ENCODE results near the gene REG4. TPM values are rescaled to one million over a fixed set of nuclear protein-coding genes. Genes with fewer than 3 reads are reported as not detected.
"Not testable (repeated sequence)": the region's sequence is repeated elsewhere in the genome, so short reads cannot be mapped to it uniquely, and the experiment has no call there.

The REG4 gene
- polyA plus RNA-seq = not detected

DNA sequence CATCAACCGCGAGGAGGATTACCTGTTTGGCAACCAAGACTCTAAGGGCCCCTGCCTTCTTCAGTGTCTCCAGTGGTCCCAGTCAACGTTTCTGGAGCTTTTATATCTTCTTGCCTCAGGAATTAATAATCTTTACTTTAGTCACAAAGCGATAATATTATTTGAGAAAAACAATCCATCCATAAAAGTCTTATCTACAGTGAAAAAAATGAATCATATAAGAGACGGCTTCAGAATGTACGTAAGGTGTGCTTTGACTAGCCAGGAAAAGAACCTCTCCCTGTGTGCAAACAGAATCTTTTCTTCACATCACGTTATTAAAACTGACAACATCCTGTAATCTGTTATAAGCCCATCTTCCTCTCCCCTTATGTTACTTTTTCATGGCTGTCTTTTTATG, at the start of gene REG4:
TSS of gene REG4 (minus strand) at position 74 of the 400 bp plus-strand sequence. CDS start 2,691 bp downstream, outside the sequence.
- H3K9me3 Mint-ChIP-seq = no peaks in the 10 kb centered on the region
- H3K4me3 Mint-ChIP-seq = no peak within 1 kb of the TSS
- H3K27ac Mint-ChIP-seq = no peak within 1 kb of the TSS
- H3K27me3 Mint-ChIP-seq = peaks cover 12% of the 10 kb centered on the region
- H3K4me1 Mint-ChIP-seq = peaks cover 2 to 8% (median 5%) of the 10 kb centered on the region in 3 donors
- no peaks in the 10 kb centered on the region for H3K36me3 Mint-ChIP-seq

DNA sequence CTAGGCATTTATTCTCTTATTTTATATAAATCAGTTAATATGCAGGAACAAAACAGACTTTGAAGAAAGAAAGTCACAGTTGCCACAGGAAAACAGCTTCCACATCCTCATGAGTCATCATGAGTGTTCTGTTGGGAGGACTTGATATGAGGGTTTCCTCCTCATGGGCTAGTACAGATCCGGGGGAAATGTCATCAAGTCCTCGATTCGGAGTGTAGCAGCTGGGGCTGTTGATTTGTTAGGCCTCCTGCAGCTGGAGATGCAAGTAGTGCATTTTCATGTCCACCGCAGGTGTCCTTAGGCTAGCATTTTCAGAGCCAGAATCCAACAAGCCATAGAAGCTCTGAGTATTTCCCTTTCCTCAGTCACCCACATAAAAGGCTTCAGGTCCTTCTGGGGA, 48.4 kb upstream of the REG4 start:
- no peak overlapping the region for H3K27ac Mint-ChIP-seq
- H3K27me3 Mint-ChIP-seq = peaks cover 12% of the 10 kb centered on the region

DNA sequence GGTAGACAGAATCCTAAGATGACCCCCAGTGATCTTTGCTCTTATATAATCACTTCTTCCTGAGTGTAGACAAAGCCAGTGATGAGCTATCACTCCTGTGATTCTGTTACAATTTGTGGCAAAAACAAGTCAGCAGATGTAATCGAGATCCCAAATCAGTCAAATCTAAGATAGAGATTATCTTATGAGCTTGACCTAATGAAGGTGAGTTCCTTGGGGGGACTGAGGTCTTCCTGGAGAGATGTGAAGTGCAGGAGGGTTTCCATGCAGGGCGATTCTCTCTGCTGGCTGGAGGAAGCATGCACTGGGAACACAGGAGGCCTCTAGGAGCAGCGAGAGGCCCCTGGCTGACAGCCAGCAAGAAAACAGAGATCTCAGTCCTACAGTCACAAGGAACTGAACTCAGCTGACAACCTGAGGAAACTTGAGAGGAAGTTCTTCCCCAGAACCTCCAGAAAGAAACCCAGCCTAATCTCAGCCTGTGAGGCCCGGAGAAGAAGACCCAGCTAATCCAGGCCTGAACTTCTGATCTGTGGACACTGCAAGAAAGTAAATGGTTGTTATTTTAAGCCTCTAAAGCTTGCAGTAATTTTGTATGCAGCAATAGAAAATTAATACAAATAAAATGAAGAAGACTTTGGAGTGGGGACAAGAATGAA, 47.4 kb upstream of the REG4 start:
- H3K27ac Mint-ChIP-seq, H3K4me1 Mint-ChIP-seq, H3K36me3 Mint-ChIP-seq, H3K9me3 Mint-ChIP-seq, H3K4me3 Mint-ChIP-seq: not testable (repeated sequence)
- H3K27me3 Mint-ChIP-seq = peaks cover 12% of the 10 kb centered on the region

More for the DNA sequence above, 48.4 kb upstream of the REG4 start:
- Mint-ChIP-seq H3K4me3 (no peak overlapping the region), H3K9me3 (no peaks in the 10 kb centered on the region), H3K36me3 (peaks cover 1% of the 10 kb centered on the region), H3K4me1 (no peaks in the 10 kb centered on the region)

DNA sequence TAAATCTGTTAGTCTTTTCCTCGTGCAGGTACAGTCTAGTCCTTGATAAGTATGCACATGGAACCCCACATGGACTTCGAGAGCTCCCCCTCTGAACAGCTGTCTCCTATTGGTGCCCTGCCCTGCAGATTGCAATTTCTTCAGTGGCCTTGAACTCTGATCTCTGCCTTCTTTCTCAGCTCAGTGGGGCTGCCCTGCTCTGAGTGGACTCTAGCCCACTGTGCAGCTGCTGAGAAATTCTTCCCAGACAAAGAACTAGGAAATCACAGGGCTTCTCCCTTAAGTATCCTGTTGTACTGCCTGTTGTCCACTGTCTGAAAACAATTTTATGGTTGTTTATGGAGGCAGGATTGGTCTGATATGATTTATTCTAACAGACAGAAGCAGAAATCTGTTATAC, 46.9 kb upstream of the REG4 start:
- Mint-ChIP-seq H3K9me3 (no peaks in the 10 kb centered on the region), H3K4me1 (no peaks in the 10 kb centered on the region), H3K36me3 (peaks cover 1% of the 10 kb centered on the region), H3K27ac (no peak overlapping the region), H3K4me3 (no peak overlapping the region), H3K27me3 (peaks cover 12% of the 10 kb centered on the region)

DNA sequence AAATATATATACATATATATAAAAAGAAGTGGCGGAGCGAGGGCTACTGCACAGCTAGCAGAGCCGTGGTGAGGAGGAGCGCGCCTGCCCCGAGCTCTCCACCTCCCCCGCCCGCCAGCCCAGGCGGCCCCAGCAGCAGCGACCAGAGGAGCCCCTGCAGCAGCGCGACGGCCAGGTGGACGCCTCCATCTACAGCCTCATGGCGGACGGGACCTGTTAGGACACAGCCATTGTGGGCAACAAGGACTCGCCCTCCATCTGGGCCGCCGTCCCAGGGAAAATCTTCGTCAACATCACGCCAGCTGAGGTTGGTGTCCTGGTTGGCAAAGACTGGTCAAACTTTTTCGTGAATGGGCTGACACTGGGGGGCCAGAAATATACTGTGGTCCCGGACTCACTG, 41.9 kb upstream of the REG4 start:
- H3K9me3 Mint-ChIP-seq = no peaks in the 10 kb centered on the region

DNA sequence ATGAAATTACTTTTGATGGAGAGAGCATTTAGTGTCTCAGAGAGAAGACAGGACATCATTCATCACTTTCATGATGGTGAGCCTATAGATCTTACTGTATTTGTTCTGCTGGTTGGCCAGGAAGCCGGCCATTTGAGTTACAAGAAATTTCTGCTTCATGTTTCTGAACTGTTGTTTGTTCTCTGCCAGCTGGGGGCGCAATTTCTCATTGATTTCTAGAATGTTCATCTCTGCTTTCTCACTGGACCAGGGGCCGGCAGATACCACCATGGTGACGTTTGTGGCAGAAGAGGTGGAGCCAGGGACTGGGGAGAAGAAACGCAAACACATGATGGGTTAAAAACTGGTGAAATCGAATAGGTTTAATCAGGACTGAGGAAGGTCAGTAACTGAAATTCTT, 32.9 kb upstream of the REG4 start:
- H3K36me3 Mint-ChIP-seq, H3K27ac Mint-ChIP-seq, H3K27me3 Mint-ChIP-seq, H3K4me1 Mint-ChIP-seq, H3K9me3 Mint-ChIP-seq, H3K4me3 Mint-ChIP-seq: not testable (repeated sequence)

More for the DNA sequence above, 41.9 kb upstream of the REG4 start:
- Mint-ChIP-seq H3K4me1 (no peaks in the 10 kb centered on the region), H3K4me3 (no peak overlapping the region), H3K27me3 (no peaks in the 10 kb centered on the region), H3K36me3 (peaks cover 1% of the 10 kb centered on the region), H3K27ac (peak overlapping the region in 1 of 3 donors; percentile 45)

DNA sequence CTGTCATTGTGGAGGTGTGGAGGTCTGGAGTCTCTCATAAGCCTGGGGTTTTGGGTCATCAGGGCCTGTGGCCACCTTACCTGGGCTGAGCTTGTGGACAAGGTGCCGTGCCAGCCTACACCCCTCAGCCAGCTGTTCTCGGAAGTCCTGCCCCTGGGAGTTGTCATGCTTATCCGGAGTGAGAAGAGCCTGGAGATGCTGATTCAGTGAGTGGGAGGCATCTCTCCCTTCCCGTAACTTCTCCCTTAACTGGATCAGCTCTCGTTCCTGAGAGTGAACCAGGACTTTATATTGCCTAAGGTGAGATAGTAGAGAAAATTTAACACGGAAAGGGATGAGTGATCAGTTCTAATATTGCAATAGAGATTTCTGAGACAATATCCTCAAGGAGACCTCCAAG, 30.0 kb upstream of the REG4 start:
- Mint-ChIP-seq H3K9me3 (peaks cover 0 to 2% (median 0%) of the 10 kb centered on the region in 3 donors), H3K36me3 (no peaks in the 10 kb centered on the region), H3K4me3 (no peak overlapping the region), H3K4me1 (peaks cover 4 to 10% (median 8%) of the 10 kb centered on the region in 3 donors), H3K27me3 (peaks cover 5% of the 10 kb centered on the region), H3K27ac (no peak overlapping the region)

DNA sequence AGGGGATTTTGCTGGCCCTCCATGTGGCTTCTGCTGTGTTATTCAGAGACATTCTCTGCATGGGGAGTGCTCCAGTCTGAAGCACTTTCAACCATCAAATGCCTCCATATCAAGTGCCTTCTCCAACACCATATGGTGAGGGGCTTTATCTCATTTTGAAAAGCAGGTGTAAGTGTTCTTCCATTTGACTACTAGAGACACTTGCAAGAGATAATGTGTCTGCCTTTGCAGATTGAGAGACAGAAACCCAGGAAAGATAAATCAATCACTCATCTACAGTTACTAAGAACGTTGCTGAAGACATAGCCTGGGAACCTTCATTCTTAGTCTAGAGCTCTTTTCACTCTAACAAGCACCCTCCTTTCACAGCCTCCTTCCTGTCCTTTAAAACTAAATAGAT, 29.5 kb upstream of the REG4 start:
- Mint-ChIP-seq H3K4me3 (no peak overlapping the region), H3K27ac (no peak overlapping the region), H3K4me1 (peaks cover 4 to 10% (median 8%) of the 10 kb centered on the region in 3 donors), H3K36me3 (no peaks in the 10 kb centered on the region), H3K27me3 (peaks cover 5% of the 10 kb centered on the region), H3K9me3 (peaks cover 0 to 2% (median 0%) of the 10 kb centered on the region in 3 donors)

DNA sequence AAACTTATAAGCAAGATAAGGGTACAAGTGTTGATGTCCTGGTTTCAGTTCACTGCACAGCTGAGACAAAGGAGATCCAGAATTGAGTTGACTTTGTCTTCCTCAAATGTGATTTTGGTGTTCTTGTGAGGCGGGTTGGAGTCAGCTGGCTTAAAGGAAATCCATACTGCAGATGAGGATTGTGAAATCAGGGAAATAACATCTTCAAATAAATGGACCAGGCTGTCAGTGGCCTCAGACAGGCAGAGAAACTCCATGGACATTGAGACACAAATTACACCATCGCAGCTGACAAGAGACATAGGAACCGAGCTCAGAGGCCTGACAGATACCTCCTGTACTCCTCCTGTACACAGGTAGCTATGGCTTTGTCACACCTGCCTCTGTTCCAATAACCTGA, 27.0 kb upstream of the REG4 start:
- peaks cover 4 to 10% (median 8%) of the 10 kb centered on the region in 3 donors for H3K4me1 Mint-ChIP-seq
- H3K4me3 Mint-ChIP-seq = no peak overlapping the region
- no peak overlapping the region for H3K27ac Mint-ChIP-seq
- peaks cover 5% of the 10 kb centered on the region for H3K27me3 Mint-ChIP-seq
- H3K36me3 Mint-ChIP-seq = no peaks in the 10 kb centered on the region
- peaks cover 0 to 2% (median 0%) of the 10 kb centered on the region in 3 donors for H3K9me3 Mint-ChIP-seq

DNA sequence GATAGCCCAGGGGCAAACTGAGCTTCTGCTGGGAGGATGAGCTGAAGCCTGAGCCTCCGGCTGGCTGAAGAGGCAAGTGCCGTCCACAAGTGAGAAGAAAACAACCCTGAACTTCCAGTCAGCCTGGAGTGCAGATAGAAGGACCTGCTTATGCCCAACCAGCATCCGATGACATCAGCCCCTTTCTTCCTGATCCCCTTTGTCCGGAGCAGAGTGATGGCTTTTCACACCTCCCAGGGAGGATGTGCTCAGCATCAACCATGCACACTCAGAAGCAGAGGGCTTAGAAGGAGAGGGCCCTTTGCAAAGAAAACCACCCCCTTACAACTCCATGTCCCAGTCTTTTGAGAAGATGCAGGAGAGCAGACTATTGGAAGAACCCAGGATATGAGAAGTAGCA, 23.7 kb upstream of the REG4 start:
- Mint-ChIP-seq H3K4me3 (no peak overlapping the region), H3K27ac (no peak overlapping the region), H3K4me1 (peaks cover 4 to 16% (median 15%) of the 10 kb centered on the region in 3 donors), H3K9me3 (peaks cover 0 to 6% (median 3%) of the 10 kb centered on the region in 3 donors), H3K36me3 (no peaks in the 10 kb centered on the region), H3K27me3 (peaks cover 2% of the 10 kb centered on the region)

DNA sequence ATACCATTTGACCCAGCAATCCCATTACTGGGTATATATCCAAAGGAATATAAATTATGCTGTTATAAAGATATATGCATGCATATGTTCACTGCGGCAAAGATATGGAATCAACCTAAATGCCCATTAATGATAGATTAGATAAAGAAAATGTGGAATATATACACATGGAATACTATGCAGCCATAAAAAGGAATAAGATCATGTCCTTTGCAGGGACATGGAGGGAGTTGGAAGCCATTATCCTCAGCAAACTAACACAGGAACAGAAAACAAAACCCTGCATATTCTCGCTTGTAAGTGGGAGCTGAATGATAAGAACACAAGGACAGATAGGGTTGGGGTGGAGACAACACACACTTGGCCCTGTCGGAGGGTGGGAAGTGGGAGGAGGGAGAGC, 19.8 kb upstream of the REG4 start:
- H3K27me3 Mint-ChIP-seq = no peaks in the 10 kb centered on the region
- peaks cover 0 to 6% (median 3%) of the 10 kb centered on the region in 3 donors for H3K9me3 Mint-ChIP-seq
- H3K4me1 Mint-ChIP-seq = peaks cover 0 to 8% (median 5%) of the 10 kb centered on the region in 3 donors
- H3K4me3 Mint-ChIP-seq = no peak overlapping the region
- H3K27ac Mint-ChIP-seq = peak overlapping the region in 1 of 3 donors; percentile 12
- H3K36me3 Mint-ChIP-seq = peaks cover 2% of the 10 kb centered on the region

DNA sequence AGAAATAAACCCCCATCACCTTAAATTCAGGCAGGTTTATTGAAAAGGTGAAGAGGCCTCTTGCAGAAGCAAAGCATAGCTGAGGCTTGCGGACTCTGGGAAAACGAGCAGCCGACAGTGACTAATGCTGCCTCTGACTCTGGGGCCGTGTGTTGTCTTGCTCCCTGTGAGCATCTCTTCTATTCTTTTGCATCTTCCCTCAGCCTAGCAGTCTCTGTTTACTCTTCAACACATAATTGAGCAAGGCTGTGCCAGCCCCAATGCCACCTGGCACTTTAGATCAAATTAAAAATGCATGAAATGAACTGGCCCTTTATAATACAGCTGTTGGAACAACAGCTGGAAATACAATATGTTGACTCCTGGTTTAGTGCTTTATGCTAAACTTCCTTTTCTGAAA, 18.4 kb upstream of the REG4 start:
- H3K36me3 Mint-ChIP-seq = peaks cover 2% of the 10 kb centered on the region

DNA sequence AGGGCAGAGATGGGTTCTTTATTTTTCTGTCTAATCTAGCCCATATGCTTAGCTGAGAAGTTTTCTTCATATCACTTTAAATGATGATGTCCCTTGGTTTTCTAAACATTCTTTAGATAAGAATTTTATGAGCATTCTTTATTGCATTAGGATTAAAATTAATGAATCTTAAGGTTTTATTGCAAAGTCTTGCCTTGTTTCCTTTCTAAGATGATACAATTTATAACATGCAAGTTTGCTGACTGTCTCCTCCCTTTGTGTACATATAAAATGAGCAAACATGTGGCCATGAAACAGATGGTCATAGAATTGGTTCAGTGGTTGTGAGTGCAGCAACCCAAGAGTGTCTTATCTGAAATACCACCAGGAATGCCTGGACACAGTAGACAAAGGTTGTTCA, 17.7 kb upstream of the REG4 start:
- H3K4me1 Mint-ChIP-seq, H3K9me3 Mint-ChIP-seq, H3K36me3 Mint-ChIP-seq: not testable (repeated sequence)

More for the DNA sequence above, 18.4 kb upstream of the REG4 start:
- no peak overlapping the region for H3K27ac Mint-ChIP-seq
- H3K4me1 Mint-ChIP-seq = peaks cover 0 to 8% (median 5%) of the 10 kb centered on the region in 3 donors
- peaks cover 0 to 6% (median 3%) of the 10 kb centered on the region in 3 donors for H3K9me3 Mint-ChIP-seq
- H3K27me3 Mint-ChIP-seq = peaks cover 1% of the 10 kb centered on the region
- H3K4me3 Mint-ChIP-seq = no peak overlapping the region

DNA sequence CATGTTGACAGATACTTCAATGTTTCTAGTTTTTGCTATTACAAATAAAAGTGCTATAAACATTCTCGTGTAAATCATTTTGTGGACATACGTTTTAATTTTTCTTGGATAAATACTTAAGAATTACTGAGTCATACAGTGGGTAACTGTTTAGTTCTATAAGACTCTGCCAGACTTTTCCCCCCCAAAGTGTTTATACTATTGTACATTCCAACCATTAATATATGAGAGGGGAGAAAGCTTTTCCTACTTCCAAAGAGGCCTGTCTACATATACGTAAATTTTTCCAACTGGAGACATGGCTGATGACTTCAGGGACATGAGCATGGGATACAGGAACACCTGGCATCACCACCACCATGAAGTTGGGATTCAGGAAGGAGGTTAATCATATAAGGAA, 17.0 kb upstream of the REG4 start:
- peaks cover 0 to 6% (median 3%) of the 10 kb centered on the region in 3 donors for H3K9me3 Mint-ChIP-seq
- peaks cover 0 to 8% (median 5%) of the 10 kb centered on the region in 3 donors for H3K4me1 Mint-ChIP-seq
- peaks cover 2% of the 10 kb centered on the region for H3K36me3 Mint-ChIP-seq
- peaks cover 4% of the 10 kb centered on the region for H3K27me3 Mint-ChIP-seq
- H3K27ac Mint-ChIP-seq = no peak overlapping the region
- no peak overlapping the region for H3K4me3 Mint-ChIP-seq

More for the DNA sequence above, 17.7 kb upstream of the REG4 start:
- not testable (repeated sequence) for H3K27ac Mint-ChIP-seq, H3K27me3 Mint-ChIP-seq, H3K4me3 Mint-ChIP-seq

DNA sequence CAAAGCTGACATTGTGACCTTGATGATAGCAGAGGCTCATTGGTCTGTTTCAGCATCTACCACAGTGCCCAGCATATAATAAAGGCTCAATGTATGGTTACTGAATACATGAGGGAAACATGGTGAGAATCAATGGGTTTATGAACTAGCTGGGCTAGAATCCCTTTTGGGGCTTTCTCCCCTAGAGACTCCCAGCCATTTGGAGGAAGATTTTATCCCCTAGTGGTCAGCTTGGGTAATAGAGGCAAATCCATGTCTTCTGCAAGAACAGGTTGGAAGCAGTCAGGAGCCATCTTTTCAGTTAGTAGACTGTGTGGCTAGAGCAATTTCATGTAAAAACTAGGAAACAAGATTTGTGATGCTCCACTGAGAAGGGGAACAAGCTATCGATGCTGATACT, 15.8 kb upstream of the REG4 start:
- H3K27me3 Mint-ChIP-seq = peaks cover 9% of the 10 kb centered on the region
- H3K9me3 Mint-ChIP-seq = peaks cover 0 to 6% (median 3%) of the 10 kb centered on the region in 3 donors
- H3K27ac Mint-ChIP-seq = no peak overlapping the region
- H3K4me1 Mint-ChIP-seq = peaks cover 0 to under 1% (median 0%) of the 10 kb centered on the region in 3 donors
- no peak overlapping the region for H3K4me3 Mint-ChIP-seq
- H3K36me3 Mint-ChIP-seq = peaks cover 2% of the 10 kb centered on the region

DNA sequence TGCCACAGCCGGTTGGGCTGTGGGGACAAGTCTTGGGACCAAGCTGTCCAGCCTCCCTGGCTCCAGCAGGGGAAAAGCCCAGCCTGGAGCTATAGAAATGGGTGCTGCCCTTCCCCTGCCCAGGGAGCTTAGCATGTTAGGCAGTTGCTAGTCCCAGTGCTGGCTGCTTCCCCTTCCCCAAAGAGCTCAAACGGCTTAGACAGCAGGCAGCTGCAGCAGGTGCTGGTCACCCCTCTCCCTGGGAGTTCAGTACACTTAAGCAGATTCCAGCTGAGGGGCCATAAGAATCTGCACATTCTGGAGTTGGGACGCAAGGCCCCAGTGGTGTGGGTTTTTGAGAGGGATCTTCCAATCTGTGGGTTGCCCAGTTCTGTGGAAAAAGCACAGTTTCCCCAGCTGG, 11.1 kb upstream of the REG4 start:
- peaks cover 2% of the 10 kb centered on the region for H3K36me3 Mint-ChIP-seq
- H3K4me3 Mint-ChIP-seq = no peak overlapping the region

More for the DNA sequence above, 11.1 kb upstream of the REG4 start:
- no peaks in the 10 kb centered on the region for H3K9me3 Mint-ChIP-seq
- H3K4me1 Mint-ChIP-seq = no peaks in the 10 kb centered on the region
- peaks cover 19% of the 10 kb centered on the region for H3K27me3 Mint-ChIP-seq
- no peak overlapping the region for H3K27ac Mint-ChIP-seq

All from IgD-negative memory B cell (primary cell).